BE2C (cell line): ENCODE measurements around the gene FRMD8.

Source experiments
- DNase-seq: peaks from one replicate; pipeline ENCODE4 v3.0.0-alpha.2; 2020
- H3K27me3 ChIP-seq: fragments of 250-450 bp; sonication (Bioruptor Pico); 2 replicates; pipeline ENCODE4 v1.5.1; 2020; ENCODE audit warnings: mild to moderate bottlenecking
- H3K36me3 ChIP-seq: fragments of 250-450 bp; sonication (Bioruptor Pico); 2 replicates; pipeline ENCODE4 v1.5.1; 2020; ENCODE audit warnings: mild to moderate bottlenecking
- H3K4me1 ChIP-seq: fragments of 250-450 bp; sonication (Bioruptor Pico); 2 replicates; pipeline ENCODE4 v1.5.1; 2020
- H3K4me3 ChIP-seq: 2 replicates; pipeline ENCODE4 v1.5.1; 2011; ENCODE audit warnings: low read depth, low read length
- H3K9me3 ChIP-seq: fragments of 250-450 bp; sonication (Bioruptor Pico); 2 replicates; pipeline ENCODE4 v1.5.1; 2020
- TF ChIP-seq, protein P1 (sequence below): IDR thresholded peaks from 2 replicates; pipeline ENCODE4 v1.5.1; 2012; ENCODE audit warnings: mild to moderate bottlenecking, low read depth, low read length

FRMD8 gene

DNA sequence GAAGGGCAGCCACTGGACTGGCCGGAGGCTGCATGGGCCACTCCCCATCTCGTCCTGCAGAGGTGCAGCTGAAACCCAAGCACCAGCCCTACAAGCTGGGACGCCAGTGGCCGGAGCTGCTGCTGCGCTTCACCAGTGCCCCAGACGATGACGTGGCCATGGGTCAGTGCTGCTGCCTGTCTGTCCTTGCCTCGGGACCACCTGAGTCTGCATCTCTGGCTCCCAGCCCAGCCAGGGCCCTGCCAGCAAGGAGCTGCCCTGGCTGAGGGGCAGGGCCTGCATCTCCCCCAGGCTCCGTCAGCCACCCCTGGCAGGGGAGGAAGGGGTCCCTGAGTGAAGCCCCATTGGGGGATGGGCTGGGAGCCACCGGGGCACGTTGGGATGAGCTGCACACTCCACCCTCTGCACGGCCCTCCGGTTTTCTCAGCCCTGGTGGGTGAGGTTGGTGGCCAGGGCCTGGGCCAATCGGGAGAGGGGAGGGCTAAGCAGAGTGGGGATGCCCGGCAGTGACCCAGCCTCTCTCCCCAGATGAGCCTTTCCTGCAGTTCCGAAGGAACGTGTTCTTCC, 7.2 kb downstream of the FRMD8 start:
- Histone ChIP-seq H3K36me3 (no peaks in the 10 kb centered on the region), H3K4me3 (no peak overlapping the region), H3K27me3 (no peaks in the 10 kb centered on the region), H3K4me1 (no peaks in the 10 kb centered on the region), H3K9me3 (no peaks in the 10 kb centered on the region)
- TF ChIP-seq, protein P1, sequence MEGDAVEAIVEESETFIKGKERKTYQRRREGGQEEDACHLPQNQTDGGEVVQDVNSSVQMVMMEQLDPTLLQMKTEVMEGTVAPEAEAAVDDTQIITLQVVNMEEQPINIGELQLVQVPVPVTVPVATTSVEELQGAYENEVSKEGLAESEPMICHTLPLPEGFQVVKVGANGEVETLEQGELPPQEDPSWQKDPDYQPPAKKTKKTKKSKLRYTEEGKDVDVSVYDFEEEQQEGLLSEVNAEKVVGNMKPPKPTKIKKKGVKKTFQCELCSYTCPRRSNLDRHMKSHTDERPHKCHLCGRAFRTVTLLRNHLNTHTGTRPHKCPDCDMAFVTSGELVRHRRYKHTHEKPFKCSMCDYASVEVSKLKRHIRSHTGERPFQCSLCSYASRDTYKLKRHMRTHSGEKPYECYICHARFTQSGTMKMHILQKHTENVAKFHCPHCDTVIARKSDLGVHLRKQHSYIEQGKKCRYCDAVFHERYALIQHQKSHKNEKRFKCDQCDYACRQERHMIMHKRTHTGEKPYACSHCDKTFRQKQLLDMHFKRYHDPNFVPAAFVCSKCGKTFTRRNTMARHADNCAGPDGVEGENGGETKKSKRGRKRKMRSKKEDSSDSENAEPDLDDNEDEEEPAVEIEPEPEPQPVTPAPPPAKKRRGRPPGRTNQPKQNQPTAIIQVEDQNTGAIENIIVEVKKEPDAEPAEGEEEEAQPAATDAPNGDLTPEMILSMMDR = no peak
- no peak for DNase-seq

DNA sequence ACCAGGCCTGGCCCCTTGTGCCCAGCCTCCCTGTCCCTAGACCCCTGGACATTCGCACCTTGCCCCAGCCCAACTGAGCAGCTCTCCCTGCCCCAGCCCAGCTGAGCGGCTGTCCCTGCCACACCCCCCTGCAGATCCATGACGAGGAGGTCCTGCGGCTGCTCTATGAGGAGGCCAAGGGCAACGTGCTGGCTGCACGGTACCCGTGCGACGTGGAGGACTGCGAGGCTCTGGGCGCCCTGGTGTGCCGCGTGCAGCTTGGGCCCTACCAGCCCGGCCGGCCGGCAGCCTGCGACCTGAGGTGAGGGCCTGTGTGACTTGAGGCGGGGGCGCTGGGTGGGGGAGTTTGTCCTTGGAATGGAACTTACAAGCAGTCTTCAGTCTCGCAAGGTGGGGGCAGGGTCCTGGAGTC, 7.7 kb downstream of the FRMD8 start:
- H3K4me1 ChIP-seq = no peaks in the 10 kb centered on the region
- DNase-seq = no peak

DNA sequence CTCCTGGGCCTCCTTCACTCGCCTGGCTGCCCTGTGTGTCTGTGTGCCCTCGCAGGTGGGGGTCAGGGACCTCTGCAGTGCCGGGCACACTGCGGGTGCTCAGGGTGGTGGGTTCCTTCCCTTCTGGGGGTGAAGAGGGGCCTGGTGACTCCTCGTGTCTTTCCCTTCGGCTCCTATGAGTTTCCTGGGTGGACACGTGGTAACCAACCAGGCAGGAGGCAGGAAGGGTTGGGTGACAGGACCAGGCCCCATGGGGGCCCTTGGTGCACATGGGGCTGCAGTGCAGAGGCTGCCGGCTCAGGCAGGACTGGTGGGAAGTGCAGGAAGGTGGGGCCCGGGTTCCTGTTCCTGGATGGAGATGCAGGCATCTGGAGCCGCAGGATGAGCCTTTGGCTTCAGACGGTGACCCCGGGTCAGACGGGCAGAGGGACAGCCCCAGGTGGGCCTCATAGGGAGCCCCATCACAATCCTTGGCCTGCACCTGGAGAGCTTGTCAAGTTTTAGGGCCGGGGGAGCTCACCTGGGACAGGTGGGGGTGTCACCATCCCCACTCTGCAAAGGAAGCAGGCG, 9.6 kb downstream of the FRMD8 start:
- H3K4me1 ChIP-seq = no peaks in the 10 kb centered on the region
- no peaks in the 10 kb centered on the region for H3K27me3 ChIP-seq
- no peak overlapping the region for H3K4me3 ChIP-seq
- no peaks in the 10 kb centered on the region for H3K36me3 ChIP-seq
- TF ChIP-seq, protein P1 = no peak
- no peaks in the 10 kb centered on the region for H3K9me3 ChIP-seq
- no peak for DNase-seq

More for the DNA sequence above, 7.7 kb downstream of the FRMD8 start:
- Histone ChIP-seq H3K9me3 (no peaks in the 10 kb centered on the region), H3K27me3 (no peaks in the 10 kb centered on the region), H3K4me3 (no peak overlapping the region), H3K36me3 (no peaks in the 10 kb centered on the region)
- TF ChIP-seq, protein P1 = no peak

DNA sequence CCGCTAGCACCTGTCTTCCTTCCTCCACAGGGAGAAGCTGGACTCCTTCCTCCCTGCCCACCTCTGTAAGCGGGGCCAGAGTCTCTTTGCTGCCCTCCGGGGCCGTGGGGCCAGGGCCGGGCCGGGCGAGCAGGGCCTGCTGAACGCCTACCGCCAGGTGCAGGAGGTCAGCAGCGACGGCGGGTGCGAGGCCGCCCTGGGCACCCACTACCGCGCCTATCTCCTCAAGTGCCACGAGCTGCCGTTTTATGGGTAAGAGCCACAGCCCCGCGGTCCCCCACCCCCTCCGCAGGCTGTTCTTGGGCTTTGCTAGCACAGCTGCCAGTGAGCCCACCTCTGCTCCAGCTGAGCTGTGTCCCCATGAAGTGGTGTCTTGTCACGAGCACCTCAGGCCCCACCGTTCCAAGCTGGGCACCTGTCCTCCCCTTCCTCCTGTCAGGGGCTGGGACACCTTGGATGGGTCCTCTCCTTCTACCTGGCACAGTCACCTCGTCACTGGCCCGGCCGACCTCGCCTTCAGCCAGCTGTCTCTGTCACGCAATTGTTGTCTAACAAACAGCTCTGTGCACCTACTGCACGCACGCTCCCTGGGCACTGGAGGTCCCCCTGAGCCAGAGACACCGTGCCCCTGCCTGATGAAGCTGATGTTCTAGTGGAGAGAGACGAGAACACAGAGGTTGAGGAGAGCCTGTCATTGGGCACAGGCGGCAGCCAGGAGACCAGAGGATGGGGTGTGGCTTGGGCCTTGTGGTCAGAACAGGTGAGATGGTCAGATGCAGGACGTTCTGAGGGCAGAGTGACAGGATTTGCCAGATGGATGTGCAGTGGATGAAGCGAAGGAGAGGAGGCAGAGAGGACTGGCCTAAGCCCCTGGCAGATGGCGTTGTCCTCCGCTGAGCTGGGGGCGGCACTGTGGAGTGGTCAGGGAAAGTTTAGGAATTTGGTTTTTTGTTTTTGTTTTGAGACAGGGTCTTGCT, 10.6 kb downstream of the FRMD8 start:
- Histone ChIP-seq H3K4me1 (no peaks in the 10 kb centered on the region), H3K36me3 (no peaks in the 10 kb centered on the region), H3K4me3 (no peak overlapping the region), H3K9me3 (no peaks in the 10 kb centered on the region), H3K27me3 (no peaks in the 10 kb centered on the region)
- DNase-seq = no peak
- TF ChIP-seq, protein P1 = no peak

DNA sequence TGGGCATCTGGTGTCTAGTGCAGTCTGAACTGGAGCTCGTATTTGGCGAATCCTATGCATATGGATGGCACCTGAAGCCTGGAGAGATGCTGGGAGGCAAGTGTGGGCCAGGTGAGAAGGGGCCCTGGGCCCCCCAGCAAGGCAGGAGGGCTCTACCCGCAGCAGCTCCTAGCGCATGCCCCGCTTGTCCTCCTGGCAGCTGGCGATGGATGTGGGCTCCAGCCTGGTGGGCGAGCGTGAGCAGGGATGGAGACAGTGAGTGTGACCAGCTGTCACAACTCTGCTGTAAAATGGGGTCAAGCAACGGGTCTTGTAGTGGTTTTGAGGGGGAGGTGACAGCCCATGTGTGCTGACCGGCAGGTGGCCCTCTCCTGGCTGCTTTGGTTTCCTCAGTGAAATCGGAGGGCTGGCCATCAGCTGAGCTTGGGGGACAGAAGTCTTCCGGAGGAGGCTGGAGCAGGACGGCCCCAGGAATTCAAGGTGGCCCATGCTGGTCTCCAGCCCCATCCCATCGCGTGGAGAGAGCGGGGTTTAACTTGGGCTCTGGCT, 12.0 kb downstream of the FRMD8 start:
- Histone ChIP-seq H3K4me3 (no peak overlapping the region), H3K36me3 (no peaks in the 10 kb centered on the region), H3K9me3 (no peaks in the 10 kb centered on the region), H3K4me1 (no peaks in the 10 kb centered on the region), H3K27me3 (no peaks in the 10 kb centered on the region)
- TF ChIP-seq, protein P1 = no peak
- DNase-seq = no peak

DNA sequence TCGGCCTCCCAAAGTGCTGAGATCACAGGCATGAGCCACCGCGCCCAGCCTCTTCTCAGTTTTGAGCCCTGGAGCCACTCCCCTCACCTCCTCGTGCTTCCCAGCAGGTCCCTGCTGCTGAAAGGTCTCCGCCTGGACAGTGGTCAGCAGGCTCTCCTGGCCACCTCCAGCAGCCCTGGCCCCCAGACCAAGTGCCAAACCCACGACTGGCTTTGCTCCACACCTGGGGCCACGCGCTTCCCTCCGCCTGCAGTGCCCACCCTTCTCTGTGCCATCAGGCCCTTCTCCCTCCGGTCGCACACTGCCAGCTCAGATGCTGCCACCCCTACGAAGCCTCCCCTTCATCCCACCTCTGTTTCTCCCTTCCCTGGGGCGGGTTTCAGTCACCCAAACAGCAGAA, 12.8 kb downstream of the FRMD8 start:
- Histone ChIP-seq H3K4me3 (no peak overlapping the region), H3K4me1 (no peaks in the 10 kb centered on the region), H3K36me3 (no peaks in the 10 kb centered on the region), H3K9me3 (no peaks in the 10 kb centered on the region), H3K27me3 (no peaks in the 10 kb centered on the region)
- TF ChIP-seq, protein P1 = no peak
- DNase-seq = no peak
